ENCODE measurements around the gene NOP56. TPM values are rescaled to one million over a fixed set of nuclear protein-coding genes. Genes with fewer than 3 reads are reported as not detected.

The NOP56 gene
- total RNA-seq, 1 experiment from 2014 or later, result 497 TPM

DNA sequence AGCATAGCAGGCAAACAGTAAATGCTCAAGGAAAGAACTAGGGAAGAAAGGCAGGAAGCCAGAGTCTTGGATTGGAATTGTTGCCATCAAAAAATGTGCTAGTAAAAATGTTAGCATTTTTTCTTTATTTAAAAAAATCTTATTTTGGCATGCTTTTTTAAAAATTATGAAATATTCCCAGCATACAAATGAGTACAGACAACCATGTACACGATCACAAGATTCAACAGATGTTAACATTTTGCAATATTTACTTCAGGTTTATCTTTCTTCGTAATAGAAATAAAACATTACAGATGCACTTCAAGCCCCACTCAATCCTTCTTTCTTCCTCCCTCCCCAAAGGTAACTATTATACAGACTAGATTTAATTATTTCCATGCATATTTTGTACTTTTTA lies 27.4 kb upstream of the NOP56 start:
- Histone ChIP-seq H3K36me3 (ENCODE audit: control insufficient read depth, insufficient read depth, low read length) (no peaks in the 10 kb centered on the region), H3K27me3 (replicated peaks; ENCODE audit: control insufficient read depth, insufficient read depth, low read length) (no peaks in the 10 kb centered on the region), H3K9me3 (no peaks in the 10 kb centered on the region; the same call in none of the 2 replicates), H3K4me3 (ENCODE audit: low read depth, low read length) (no peak overlapping the region), H3K4me1 (0 out of 2 replicates have a peak, but pooled peaks cover 5% of the 10 kb centered on the region)
- DNase-seq, result no peak
- no peaks in the 10 kb centered on the region for H3K36me3 Mint-ChIP-seq (ENCODE audit: insufficient read depth, unreplicated experiment)
- no peak overlapping the region for H3K4me3 Mint-ChIP-seq (ENCODE audit: unreplicated experiment)
- ChIA-PET POLR2A (no interaction called here), CTCF (no interaction called here)
- no peaks in the 10 kb centered on the region for H3K9me3 Mint-ChIP-seq (ENCODE audit: unreplicated experiment)
- TF ChIP-seq, protein P1, sequence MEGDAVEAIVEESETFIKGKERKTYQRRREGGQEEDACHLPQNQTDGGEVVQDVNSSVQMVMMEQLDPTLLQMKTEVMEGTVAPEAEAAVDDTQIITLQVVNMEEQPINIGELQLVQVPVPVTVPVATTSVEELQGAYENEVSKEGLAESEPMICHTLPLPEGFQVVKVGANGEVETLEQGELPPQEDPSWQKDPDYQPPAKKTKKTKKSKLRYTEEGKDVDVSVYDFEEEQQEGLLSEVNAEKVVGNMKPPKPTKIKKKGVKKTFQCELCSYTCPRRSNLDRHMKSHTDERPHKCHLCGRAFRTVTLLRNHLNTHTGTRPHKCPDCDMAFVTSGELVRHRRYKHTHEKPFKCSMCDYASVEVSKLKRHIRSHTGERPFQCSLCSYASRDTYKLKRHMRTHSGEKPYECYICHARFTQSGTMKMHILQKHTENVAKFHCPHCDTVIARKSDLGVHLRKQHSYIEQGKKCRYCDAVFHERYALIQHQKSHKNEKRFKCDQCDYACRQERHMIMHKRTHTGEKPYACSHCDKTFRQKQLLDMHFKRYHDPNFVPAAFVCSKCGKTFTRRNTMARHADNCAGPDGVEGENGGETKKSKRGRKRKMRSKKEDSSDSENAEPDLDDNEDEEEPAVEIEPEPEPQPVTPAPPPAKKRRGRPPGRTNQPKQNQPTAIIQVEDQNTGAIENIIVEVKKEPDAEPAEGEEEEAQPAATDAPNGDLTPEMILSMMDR (IDR thresholded peaks at IDR 0.05; ENCODE audit: insufficient read depth in 1 of 2, low read depth in 1 of 2, low read length in 1 of 2, severe bottlenecking in 1 of 2, unreplicated experiment in 1 of 2), result no peak
- BruUV-seq (replicated peaks), result no TSS peak
- intact Hi-C loops (cut with micrococcal nuclease; ENCODE audit: unreplicated experiment), result no loop called here
- H3K4me1 Mint-ChIP-seq (ENCODE audit: low read depth, unreplicated experiment), result no peaks in the 10 kb centered on the region
- peaks cover 4% of the 10 kb centered on the region for H3K27me3 Mint-ChIP-seq (ENCODE audit: insufficient read depth, unreplicated experiment)
- H3K27ac Mint-ChIP-seq (ENCODE audit: unreplicated experiment), result no peak overlapping the region

DNA sequence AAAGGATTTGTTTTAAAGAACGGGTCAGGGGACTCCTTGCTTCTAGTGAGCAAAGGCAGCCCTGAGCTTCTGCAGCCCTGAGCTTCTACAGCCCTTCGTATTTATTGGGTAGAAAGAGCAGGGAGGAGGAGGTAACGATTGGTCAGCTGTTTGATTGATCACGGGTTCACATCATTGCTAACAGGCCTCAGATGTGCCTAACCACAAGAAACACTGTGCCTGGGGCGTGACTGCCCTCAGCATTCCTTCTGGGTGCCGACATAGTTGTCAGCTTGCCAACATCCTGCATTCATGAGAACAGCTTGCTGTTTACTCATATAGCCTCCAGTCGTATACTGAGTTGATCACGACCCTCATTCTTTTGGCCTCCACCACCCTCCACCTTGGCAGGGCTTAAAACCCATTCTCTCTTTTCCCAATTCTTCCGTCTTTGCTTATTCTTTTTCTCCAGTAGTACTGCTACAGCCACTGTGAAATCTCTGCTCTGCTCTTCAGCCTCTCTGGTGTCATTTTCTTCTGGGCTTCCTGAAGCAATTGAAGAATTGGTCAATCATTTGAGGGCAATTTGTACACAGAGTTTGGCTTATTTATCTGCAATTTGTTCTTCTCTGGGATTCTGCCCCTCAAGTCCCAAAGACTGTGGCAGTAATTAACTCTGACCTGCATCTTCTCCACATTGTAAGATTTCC lies 25.4 kb upstream of the NOP56 start:
- intact Hi-C loops (cut with micrococcal nuclease; ENCODE audit: unreplicated experiment), result no loop called here
- H3K27me3 Mint-ChIP-seq (ENCODE audit: insufficient read depth, unreplicated experiment), result peaks cover 9% of the 10 kb centered on the region
- TF ChIP-seq, protein P1 (IDR thresholded peaks at IDR 0.05; ENCODE audit: insufficient read depth in 1 of 2, low read depth in 1 of 2, low read length in 1 of 2, severe bottlenecking in 1 of 2, unreplicated experiment in 1 of 2), result no peak
- no peak overlapping the region for H3K27ac Mint-ChIP-seq (ENCODE audit: unreplicated experiment)
- DNase-seq, result no peak
- no peaks in the 10 kb centered on the region for H3K27me3 ChIP-seq (replicated peaks; ENCODE audit: control insufficient read depth, insufficient read depth, low read length)
- H3K4me3 ChIP-seq (ENCODE audit: low read depth, low read length), result no peak overlapping the region
- H3K9me3 Mint-ChIP-seq (ENCODE audit: unreplicated experiment), result no peaks in the 10 kb centered on the region
- no TSS peak for BruUV-seq (replicated peaks)
- no peaks in the 10 kb centered on the region; the same call in none of the 2 replicates for H3K9me3 ChIP-seq
- no peaks in the 10 kb centered on the region for H3K36me3 Mint-ChIP-seq (ENCODE audit: insufficient read depth, unreplicated experiment)
- H3K4me1 ChIP-seq, result no peaks in the 10 kb centered on the region
- ChIA-PET POLR2A (no interaction called here), CTCF (no interaction called here)
- no peaks in the 10 kb centered on the region for H3K36me3 ChIP-seq (ENCODE audit: control insufficient read depth, insufficient read depth, low read length)
- no peaks in the 10 kb centered on the region for H3K4me1 Mint-ChIP-seq (ENCODE audit: low read depth, unreplicated experiment)
- no peak overlapping the region for H3K4me3 Mint-ChIP-seq (ENCODE audit: unreplicated experiment)

DNA sequence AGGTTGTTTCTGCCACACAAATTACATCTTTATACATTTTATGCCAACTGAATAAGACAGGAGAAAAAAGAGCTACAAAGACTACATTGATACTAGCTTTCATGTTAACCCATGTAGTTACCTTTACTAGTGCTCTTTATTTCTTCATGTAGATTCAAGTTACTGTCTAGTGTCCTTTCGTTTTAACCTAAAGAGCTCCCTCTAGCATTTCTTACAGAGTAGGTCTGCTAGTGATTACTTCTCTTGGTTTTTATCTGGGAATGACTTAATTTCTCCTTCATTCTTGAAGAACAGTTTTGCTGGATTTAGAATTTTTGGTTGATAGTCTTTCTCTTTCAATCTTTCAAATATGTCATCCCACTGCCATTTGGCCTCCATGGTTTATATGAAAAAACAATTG lies 21.2 kb upstream of the NOP56 start:
- intact Hi-C loops (cut with micrococcal nuclease; ENCODE audit: unreplicated experiment), result loop anchor here (1.0 kb wide), 1 partner anchor 107 kb away; no protein-coding TSS in a partner anchor
- Mint-ChIP-seq H3K27me3 (ENCODE audit: insufficient read depth, unreplicated experiment) (peaks cover 5% of the 10 kb centered on the region), H3K4me1 (ENCODE audit: low read depth, unreplicated experiment) (no peaks in the 10 kb centered on the region)

More for the DNA sequence above, 21.2 kb upstream of the NOP56 start:
- H3K36me3 ChIP-seq (ENCODE audit: control insufficient read depth, insufficient read depth, low read length), result no peaks in the 10 kb centered on the region
- H3K27ac Mint-ChIP-seq (ENCODE audit: unreplicated experiment), result no peak overlapping the region
- BruUV-seq (replicated peaks), result no TSS peak
- no peaks in the 10 kb centered on the region for H3K4me1 ChIP-seq
- no peaks in the 10 kb centered on the region for H3K27me3 ChIP-seq (replicated peaks; ENCODE audit: control insufficient read depth, insufficient read depth, low read length)
- TF ChIP-seq, protein P1 (IDR thresholded peaks at IDR 0.05; ENCODE audit: insufficient read depth in 1 of 2, low read depth in 1 of 2, low read length in 1 of 2, severe bottlenecking in 1 of 2, unreplicated experiment in 1 of 2), result no peak
- H3K9me3 ChIP-seq, result no peaks in the 10 kb centered on the region; the same call in none of the 2 replicates
- H3K36me3 Mint-ChIP-seq (ENCODE audit: insufficient read depth, unreplicated experiment), result no peaks in the 10 kb centered on the region
- H3K9me3 Mint-ChIP-seq (ENCODE audit: unreplicated experiment), result no peaks in the 10 kb centered on the region
- no peak overlapping the region for H3K4me3 Mint-ChIP-seq (ENCODE audit: unreplicated experiment)
- DNase-seq, result no peak
- CTCF ChIA-PET, result interaction anchor here (1.0 to 1.1 kb wide), 2 partner anchors 59 to 107 kb away, joined by 4 to 5 read pairs; no protein-coding TSS in a partner anchor
- POLR2A ChIA-PET, result interaction anchor here (0.6 kb wide), 1 partner anchor 1301 kb away, joined by 12 read pairs; no protein-coding TSS in a partner anchor
- H3K4me3 ChIP-seq (ENCODE audit: low read depth, low read length), result no peak overlapping the region

All from Caco-2 (cell line).